ENCODE measurements around the gene SLC25A12.

SLC25A12 gene

GRCh38 chr2:171883275-171883893, 10.7 kb downstream of the SLC25A12 start:
- H3K27ac ChIP-seq, result no peak overlapping the region
- no peak overlapping the region for H3K4me3 ChIP-seq (ENCODE audit: low read depth, low read length)
- TF ChIP-seq CTCF (IDR thresholded peaks at IDR 0.05; ENCODE audit: low read depth, low read length), result no peak
- no peak for DNase-seq
- H3K27me3 ChIP-seq (ENCODE audit: insufficient read depth, low read depth, severe bottlenecking), result no peaks in the 10 kb centered on the region
- H3K36me3 ChIP-seq, result peaks cover 5% of the 10 kb centered on the region; the same call in 1 of the 2 replicates
- no peaks in the 10 kb centered on the region for H3K9me3 ChIP-seq (ENCODE audit: severe bottlenecking)

GRCh38 chr2:171882089-171882769, 11.8 kb downstream of the SLC25A12 start:
- no peak for DNase-seq
- TF ChIP-seq CTCF (IDR thresholded peaks at IDR 0.05; ENCODE audit: low read depth, low read length), result no peak
- Histone ChIP-seq H3K4me3 (ENCODE audit: low read depth, low read length) (no peak overlapping the region), H3K27ac (no peak overlapping the region), H3K27me3 (ENCODE audit: insufficient read depth, low read depth, severe bottlenecking) (no peaks in the 10 kb centered on the region), H3K9me3 (ENCODE audit: severe bottlenecking) (no peaks in the 10 kb centered on the region), H3K36me3 (peaks cover 5% of the 10 kb centered on the region; the same call in 1 of the 2 replicates)

- no peak for TF ChIP-seq CTCF (IDR thresholded peaks at IDR 0.05; ENCODE audit: low read depth, low read length)
- Histone ChIP-seq H3K4me3 (ENCODE audit: low read depth, low read length) (no peak overlapping the region), H3K27me3 (ENCODE audit: insufficient read depth, low read depth, severe bottlenecking) (no peaks in the 10 kb centered on the region), H3K9me3 (ENCODE audit: severe bottlenecking) (no peaks in the 10 kb centered on the region), H3K27ac (no peak overlapping the region), H3K36me3 (peaks cover 5% of the 10 kb centered on the region; the same call in 1 of the 2 replicates)
- no peak for DNase-seq
Measured at GRCh38 chr2:171880774-171881173, 13.3 kb downstream of the SLC25A12 start.

GRCh38 chr2:171879865-171880264, 14.2 kb downstream of the SLC25A12 start:
- Histone ChIP-seq H3K36me3 (peaks cover 10% of the 10 kb centered on the region), H3K27ac (no peak overlapping the region)

GRCh38 chr2:171878481-171878993, 15.5 kb downstream of the SLC25A12 start:
- DNase-seq, result no peak
- no peak overlapping the region for H3K27ac ChIP-seq
- H3K36me3 ChIP-seq, result peaks cover 11% of the 10 kb centered on the region
- H3K4me3 ChIP-seq (ENCODE audit: low read depth, low read length), result no peak overlapping the region
- no peaks in the 10 kb centered on the region for H3K9me3 ChIP-seq (ENCODE audit: severe bottlenecking)
- H3K27me3 ChIP-seq (ENCODE audit: insufficient read depth, low read depth, severe bottlenecking), result no peaks in the 10 kb centered on the region
- TF ChIP-seq CTCF (IDR thresholded peaks at IDR 0.05; ENCODE audit: low read depth, low read length), result no peak

More at GRCh38 chr2:171879865-171880264, 14.2 kb downstream of the SLC25A12 start:
- DNase-seq, result no peak
- no peak overlapping the region for H3K4me3 ChIP-seq (ENCODE audit: low read depth, low read length)
- TF ChIP-seq CTCF (IDR thresholded peaks at IDR 0.05; ENCODE audit: low read depth, low read length), result no peak
- H3K9me3 ChIP-seq (ENCODE audit: severe bottlenecking), result no peaks in the 10 kb centered on the region
- H3K27me3 ChIP-seq (ENCODE audit: insufficient read depth, low read depth, severe bottlenecking), result no peaks in the 10 kb centered on the region
